ENCODE data around the gene CDKN1B. TPM values are rescaled to one million over a fixed set of nuclear protein-coding genes. Genes with fewer than 3 reads are reported as not detected.

Gene CDKN1B
- total and polyA plus RNA-seq, 2 of the 13 experiments (the other 11 are each of a cell fraction or from before 2014, with no cell fraction given), result 20.1 to 37.2 TPM

DNA sequence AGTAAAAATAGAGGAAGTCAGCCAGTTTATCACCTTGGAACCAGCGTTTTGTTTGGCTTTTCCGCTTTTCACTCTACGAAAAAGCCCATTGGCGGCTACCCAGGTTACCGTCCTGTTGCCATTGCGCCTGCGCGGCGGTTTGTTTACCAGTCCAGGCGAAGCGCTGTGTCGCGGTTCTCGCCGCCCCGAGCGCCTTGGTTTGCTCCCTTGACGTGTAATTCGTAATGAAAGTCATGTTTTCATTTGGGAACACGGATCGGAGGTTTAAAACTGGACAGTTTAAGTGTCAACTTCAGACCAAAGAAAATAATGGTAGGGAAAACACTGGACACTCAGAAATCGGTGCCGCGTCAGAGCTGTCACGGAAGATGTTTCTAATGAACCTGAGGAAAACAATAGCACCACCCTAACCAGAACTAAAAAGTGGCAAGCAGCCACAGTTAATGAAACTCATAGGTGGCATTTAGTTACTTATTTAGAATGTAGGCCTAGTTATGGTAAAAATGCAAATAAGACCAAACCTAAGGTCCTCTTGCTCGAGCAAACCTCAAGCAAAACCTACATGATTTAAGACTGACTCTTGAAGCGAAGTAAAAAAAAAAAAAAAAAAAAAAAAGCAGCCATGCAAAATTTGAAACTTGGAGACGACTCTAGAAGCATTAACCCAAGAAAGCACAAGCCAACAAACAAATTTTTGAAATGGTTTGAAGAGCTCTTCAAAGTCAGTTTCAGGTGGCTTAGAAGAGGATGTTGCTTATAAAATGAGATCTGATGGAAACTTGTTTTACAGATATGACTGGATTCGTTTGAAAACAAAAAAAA, 20.4 kb upstream of the CDKN1B start (continued):
- TF ChIP-seq, protein P1, sequence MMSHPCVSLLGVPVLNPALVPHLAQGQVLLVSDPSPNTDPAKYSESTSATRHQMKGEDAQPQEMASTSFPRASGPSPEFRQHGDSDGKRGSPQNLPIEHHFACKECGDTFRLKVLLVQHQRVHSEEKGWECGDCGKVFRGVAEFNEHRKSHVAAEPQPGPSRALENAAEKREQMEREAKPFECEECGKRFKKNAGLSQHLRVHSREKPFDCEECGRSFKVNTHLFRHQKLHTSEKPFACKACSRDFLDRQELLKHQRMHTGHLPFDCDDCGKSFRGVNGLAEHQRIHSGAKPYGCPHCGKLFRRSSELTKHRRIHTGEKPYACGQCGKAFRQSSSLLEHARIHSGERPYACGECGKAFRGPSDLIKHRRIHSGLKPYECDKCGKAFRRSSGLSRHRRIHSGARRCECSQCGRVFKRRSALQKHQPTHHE (CRISPR knock-in tag; IDR thresholded peaks at IDR 0.05; ENCODE audit: borderline replicate concordance), result no peak
- no peak for TF ChIP-seq NR2F2 (IDR thresholded peaks at IDR 0.05; ENCODE audit: borderline replicate concordance, low read depth)
- TF ChIP-seq FOXA3 (CRISPR knock-in tag; IDR thresholded peaks at IDR 0.05), result peak; percentile 71
- TF ChIP-seq ZNF547 (CRISPR knock-in tag; IDR thresholded peaks at IDR 0.05), result no peak; the same call in 1 of the 2 replicates
- no peak for TF ChIP-seq NFE2L2 (IDR thresholded peaks at IDR 0.05; ENCODE audit: low read length)
- TF ChIP-seq SNAPC2 (CRISPR knock-in tag; IDR thresholded peaks at IDR 0.05), result no peak
- no peak for TF ChIP-seq RARA (CRISPR knock-in tag; IDR thresholded peaks at IDR 0.05)
- TF ChIP-seq MIER3 (CRISPR knock-in tag; IDR thresholded peaks at IDR 0.05; ENCODE audit: borderline replicate concordance), result 0 out of 2 replicates have a peak, but pooled peaks have one; percentile 50
- TF ChIP-seq ARID4A (CRISPR knock-in tag; IDR thresholded peaks at IDR 0.05; ENCODE audit: borderline replicate concordance), result peak; percentile 49; the same call in 1 of the 2 replicates
- TF ChIP-seq ZNF878 (CRISPR knock-in tag; IDR thresholded peaks at IDR 0.05), result no peak
- no peak for TF ChIP-seq SPEN (CRISPR knock-in tag; IDR thresholded peaks at IDR 0.05; ENCODE audit: low read depth)
- TF ChIP-seq KDM3A (CRISPR knock-in tag; IDR thresholded peaks at IDR 0.05; ENCODE audit: low read depth), result no peak
- no peak for TF ChIP-seq ATF7-NPFF (CRISPR knock-in tag; IDR thresholded peaks at IDR 0.05; ENCODE audit: low read depth)
- TF ChIP-seq, protein P2, sequence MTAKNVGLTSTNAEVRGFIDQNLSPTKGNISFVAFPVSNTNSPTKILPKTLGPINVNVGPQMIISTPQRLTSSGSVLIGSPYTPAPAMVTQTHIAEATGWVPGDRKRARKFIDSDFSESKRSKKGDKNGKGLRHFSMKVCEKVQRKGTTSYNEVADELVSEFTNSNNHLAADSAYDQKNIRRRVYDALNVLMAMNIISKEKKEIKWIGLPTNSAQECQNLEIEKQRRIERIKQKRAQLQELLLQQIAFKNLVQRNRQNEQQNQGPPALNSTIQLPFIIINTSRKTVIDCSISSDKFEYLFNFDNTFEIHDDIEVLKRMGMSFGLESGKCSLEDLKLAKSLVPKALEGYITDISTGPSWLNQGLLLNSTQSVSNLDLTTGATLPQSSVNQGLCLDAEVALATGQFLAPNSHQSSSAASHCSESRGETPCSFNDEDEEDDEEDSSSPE (CRISPR knock-in tag; IDR thresholded peaks at IDR 0.05), result peak; percentile 21; the same call in 1 of the 2 replicates
- no peak for TF ChIP-seq FOXK2 (IDR thresholded peaks at IDR 0.05)
- TF ChIP-seq ZC3H13 (CRISPR knock-in tag; IDR thresholded peaks at IDR 0.05), result no peak
- TF ChIP-seq HOXA5 (CRISPR knock-in tag; IDR thresholded peaks at IDR 0.05), result no peak
- no peak for TF ChIP-seq ZNF773 (CRISPR knock-in tag; IDR thresholded peaks at IDR 0.05; ENCODE audit: borderline replicate concordance)
- TF ChIP-seq ATF4 (CRISPR knock-in tag; IDR thresholded peaks at IDR 0.05), result no peak
- no peak for TF ChIP-seq ZNF343 (CRISPR knock-in tag; IDR thresholded peaks at IDR 0.05)
- no peak for TF ChIP-seq BORCS8-MEF2B (CRISPR knock-in tag; IDR thresholded peaks at IDR 0.05)
- peak; percentile 66; the same call in 1 of the 2 replicates for TF ChIP-seq POLR2G (IDR thresholded peaks at IDR 0.05; ENCODE audit: low read depth, low read length)
- no peak for TF ChIP-seq ZNF563 (CRISPR knock-in tag; IDR thresholded peaks at IDR 0.05)
- no peak for TF ChIP-seq NFYB (CRISPR knock-in tag; IDR thresholded peaks at IDR 0.05)
